ENCODE results near the gene PARP12. TPM values are rescaled to one million over a fixed set of nuclear protein-coding genes. Genes with fewer than 3 reads are reported as not detected.

Gene PARP12
- total and polyA plus RNA-seq, 2 experiments from 2014 or later, result 5.4 to 11.0 TPM

DNA sequence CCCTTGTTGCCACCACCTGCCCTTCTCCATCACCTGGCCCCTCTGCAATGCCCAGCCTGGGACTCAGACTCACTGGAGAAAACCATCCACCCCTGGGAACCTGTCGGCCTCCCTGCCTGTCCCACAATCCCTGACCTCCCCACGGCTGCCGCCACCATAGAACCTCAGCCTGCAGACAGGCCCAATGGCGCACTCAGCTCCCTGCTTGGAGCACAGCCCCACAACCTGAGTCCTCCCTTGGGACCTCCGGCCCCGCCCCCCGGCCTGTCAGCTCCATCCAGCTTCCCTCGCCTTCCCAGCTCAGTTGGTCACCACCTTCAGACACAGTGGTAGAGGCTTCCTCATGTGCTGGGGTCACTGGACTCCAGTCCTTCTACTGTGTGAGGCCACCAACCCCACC, 41.1 kb downstream of the PARP12 start:
- H3K4me3 ChIP-seq, result no peak overlapping the region
- no peak overlapping the region for H3K27ac ChIP-seq
- no peaks in the 10 kb centered on the region for H3K79me2 ChIP-seq (ENCODE audit: insufficient read depth)
- no peaks in the 10 kb centered on the region for H3K9me3 ChIP-seq (ENCODE audit: low read depth)
- no peaks in the 10 kb centered on the region for H4K20me1 ChIP-seq (ENCODE audit: insufficient read depth)
- no peak overlapping the region for H2AFZ ChIP-seq
- no peaks in the 10 kb centered on the region for H3K36me3 ChIP-seq (ENCODE audit: low read depth)
- no peaks in the 10 kb centered on the region for H3F3A ChIP-seq (ENCODE audit: insufficient read depth)
- in situ Hi-C loops (cut with MboI), result loop anchor here (25.0 kb wide), 1 partner anchor 534 kb away; the partner anchor contains the start of gene KLRG2
- TF ChIP-seq EZH2 (IDR thresholded peaks at IDR 0.05; ENCODE audit: insufficient read depth, poor library complexity, severe bottlenecking) (no peak), EZH2phosphoT487 (IDR thresholded peaks at IDR 0.05; ENCODE audit: insufficient read depth, low read depth) (no peak)
- H3K9me2 ChIP-seq (ENCODE audit: insufficient read depth), result no peaks in the 10 kb centered on the region
- WGBS, 2 experiments (ENCODE audit: low coverage in 1 of 2, low lambda C conversion rate in 2 of 2, missing lambda C conversion rate in 2 of 2), result 99% methylated on average over 8 of the region's 8 CpGs
- H3K4me2 ChIP-seq (ENCODE audit: unreplicated experiment), result no peak overlapping the region
- no peaks in the 10 kb centered on the region for H3K4me1 ChIP-seq (ENCODE audit: insufficient read depth)
- DNase-seq, result no peak
- H3K9ac ChIP-seq, result no peak overlapping the region
- no peaks in the 10 kb centered on the region for H3K27me3 ChIP-seq (replicated peaks; ENCODE audit: insufficient read depth)

DNA sequence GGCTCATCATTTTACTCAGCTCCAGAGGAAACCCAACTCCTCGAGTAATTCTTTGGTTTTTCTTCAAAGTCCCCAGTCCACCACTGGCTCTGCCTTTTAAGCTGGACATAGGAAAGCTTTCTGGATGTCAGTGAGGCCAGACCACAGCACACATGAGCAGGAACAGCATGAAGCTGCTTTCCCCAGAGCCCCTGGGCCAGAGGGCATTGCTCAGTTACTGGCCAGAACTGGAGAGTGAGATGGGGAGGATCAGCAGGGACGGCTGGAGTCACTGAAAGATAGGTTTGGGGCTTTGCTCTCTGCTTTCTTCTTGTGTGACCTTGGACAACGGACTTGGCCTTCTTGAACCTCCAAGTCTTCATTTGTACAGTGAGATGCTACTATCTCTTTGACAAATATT, 43.1 kb downstream of the PARP12 start:
- TF ChIP-seq EZH2 (IDR thresholded peaks at IDR 0.05; ENCODE audit: insufficient read depth, poor library complexity, severe bottlenecking) (no peak), EZH2phosphoT487 (IDR thresholded peaks at IDR 0.05; ENCODE audit: insufficient read depth, low read depth) (no peak)
- Histone ChIP-seq H3K27me3 (replicated peaks; ENCODE audit: insufficient read depth) (no peaks in the 10 kb centered on the region; the same call in 1 of the 2 replicates), H3K9me3 (ENCODE audit: low read depth) (no peaks in the 10 kb centered on the region), H3K4me2 (ENCODE audit: unreplicated experiment) (no peak overlapping the region), H3K4me3 (no peak overlapping the region), H3K9me2 (ENCODE audit: insufficient read depth) (no peaks in the 10 kb centered on the region), H4K20me1 (ENCODE audit: insufficient read depth) (no peaks in the 10 kb centered on the region), H3K79me2 (ENCODE audit: insufficient read depth) (no peaks in the 10 kb centered on the region), H2AFZ (0 out of 2 replicates have a peak overlapping the region, but pooled peaks have one; percentile 4), H3K27ac (no peak overlapping the region), H3K36me3 (ENCODE audit: low read depth) (no peaks in the 10 kb centered on the region), H3K9ac (no peak overlapping the region), H3F3A (ENCODE audit: insufficient read depth) (no peaks in the 10 kb centered on the region), H3K4me1 (ENCODE audit: insufficient read depth) (no peaks in the 10 kb centered on the region)
- 62 to 63% methylated on average over 3 of the region's 3 CpGs for WGBS, 2 experiments (ENCODE audit: low coverage in 1 of 2, low lambda C conversion rate in 2 of 2, missing lambda C conversion rate in 2 of 2)
- in situ Hi-C loops (cut with MboI), result loop anchor here (25.0 kb wide), 1 partner anchor 532 kb away; the partner anchor contains the start of gene KLRG2
- DNase-seq, result no peak

DNA sequence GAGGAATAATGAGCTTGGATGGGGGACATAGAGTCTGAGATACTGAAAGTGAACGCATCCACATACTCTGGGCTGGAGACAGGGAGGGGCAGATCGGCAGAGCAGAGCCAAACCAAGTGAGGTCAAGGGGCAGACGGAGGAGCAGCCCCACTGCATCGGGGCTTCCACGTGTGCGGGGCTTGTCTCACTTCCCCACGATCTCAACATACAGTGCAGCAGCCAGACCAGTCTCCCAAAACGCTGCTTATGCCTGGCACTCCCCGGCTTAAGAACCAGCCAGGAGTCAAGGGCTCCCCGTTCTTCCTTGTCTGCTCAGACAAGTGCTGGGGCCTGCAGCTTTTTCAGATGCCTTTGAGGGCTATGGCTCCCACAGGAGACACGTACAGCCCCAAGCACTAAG, 43.6 kb downstream of the PARP12 start:
- H3K9me3 ChIP-seq (ENCODE audit: low read depth), result no peaks in the 10 kb centered on the region
- no peaks in the 10 kb centered on the region for H3K79me2 ChIP-seq (ENCODE audit: insufficient read depth)
- H3K9ac ChIP-seq, result no peak overlapping the region
- no peak overlapping the region for H3K27ac ChIP-seq
- TF ChIP-seq EZH2phosphoT487 (IDR thresholded peaks at IDR 0.05; ENCODE audit: insufficient read depth, low read depth), result no peak
- TF ChIP-seq EZH2 (IDR thresholded peaks at IDR 0.05; ENCODE audit: insufficient read depth, poor library complexity, severe bottlenecking), result no peak
- H2AFZ ChIP-seq, result 0 out of 2 replicates have a peak overlapping the region, but pooled peaks have one; percentile 4
- H3K36me3 ChIP-seq (ENCODE audit: low read depth), result no peaks in the 10 kb centered on the region
- in situ Hi-C loops (cut with MboI), result loop anchor here (25.0 kb wide), 1 partner anchor 532 kb away; the partner anchor contains the start of gene KLRG2
- H3K4me1 ChIP-seq (ENCODE audit: insufficient read depth), result no peaks in the 10 kb centered on the region
- H3K9me2 ChIP-seq (ENCODE audit: insufficient read depth), result no peaks in the 10 kb centered on the region
- H4K20me1 ChIP-seq (ENCODE audit: insufficient read depth), result no peaks in the 10 kb centered on the region
- H3K4me3 ChIP-seq, result no peak overlapping the region
- H3K27me3 ChIP-seq (replicated peaks; ENCODE audit: insufficient read depth), result no peaks in the 10 kb centered on the region; the same call in 1 of the 2 replicates
- no peak overlapping the region for H3K4me2 ChIP-seq (ENCODE audit: unreplicated experiment)
- WGBS, 2 experiments (ENCODE audit: low coverage in 1 of 2, low lambda C conversion rate in 2 of 2, missing lambda C conversion rate in 2 of 2), result 29 to 30% methylated on average over 10 to 11 of the region's 11 CpGs
- no peaks in the 10 kb centered on the region for H3F3A ChIP-seq (ENCODE audit: insufficient read depth)
- no peak for DNase-seq

- Histone ChIP-seq H3K9ac (no peak overlapping the region), H3K9me3 (ENCODE audit: low read depth) (no peaks in the 10 kb centered on the region), H3K4me3 (no peak overlapping the region), H3K27me3 (replicated peaks; ENCODE audit: insufficient read depth) (no peaks in the 10 kb centered on the region; the same call in 1 of the 2 replicates), H3K36me3 (ENCODE audit: low read depth) (no peaks in the 10 kb centered on the region), H3F3A (ENCODE audit: insufficient read depth) (no peaks in the 10 kb centered on the region), H4K20me1 (ENCODE audit: insufficient read depth) (no peaks in the 10 kb centered on the region), H3K79me2 (ENCODE audit: insufficient read depth) (no peaks in the 10 kb centered on the region), H3K27ac (no peak overlapping the region), H2AFZ (no peak overlapping the region), H3K9me2 (ENCODE audit: insufficient read depth) (no peaks in the 10 kb centered on the region), H3K4me1 (ENCODE audit: insufficient read depth) (no peaks in the 10 kb centered on the region), H3K4me2 (ENCODE audit: unreplicated experiment) (no peak overlapping the region)
- WGBS, 2 experiments (ENCODE audit: low coverage in 1 of 2, low lambda C conversion rate in 2 of 2, missing lambda C conversion rate in 2 of 2), result 70 to 75% methylated on average over 9 of the region's 9 CpGs
- in situ Hi-C loops (cut with MboI), result loop anchor here (25.0 kb wide), 1 partner anchor 531 kb away; the partner anchor contains the start of gene KLRG2
- TF ChIP-seq EZH2 (IDR thresholded peaks at IDR 0.05; ENCODE audit: insufficient read depth, poor library complexity, severe bottlenecking) (no peak), EZH2phosphoT487 (IDR thresholded peaks at IDR 0.05; ENCODE audit: insufficient read depth, low read depth) (no peak)
- no peak for DNase-seq
Observed at GRCh38 chr7:140018125-140019043, 44.4 kb downstream of the PARP12 start.

Measured in GM23248 (cell line).